Measurements from ENCODE around the gene BUB3. TPM values are rescaled to one million over a fixed set of nuclear protein-coding genes. Genes with fewer than 3 reads are reported as not detected.
A peak's percentile ranks its signal among the peaks of the same experiment; 100 is the strongest.

The BUB3 gene
- total and polyA plus RNA-seq, 2 experiments from 2014 or later, result 158 to 170 TPM

GRCh38 chr10:123146894-123147634 lies 7.1 kb upstream of the BUB3 start:
- Histone ChIP-seq H3K27me3 (replicated peaks; ENCODE audit: insufficient read depth) (peaks cover 99% of the 10 kb centered on the region), H3K79me2 (ENCODE audit: insufficient read depth) (no peaks in the 10 kb centered on the region), H3K4me2 (ENCODE audit: unreplicated experiment) (no peak overlapping the region), H3K4me3 (no peak overlapping the region), H3K9ac (no peak overlapping the region), H3K27ac (no peak overlapping the region), H3F3A (ENCODE audit: insufficient read depth) (no peaks in the 10 kb centered on the region), H2AFZ (no peak overlapping the region), H3K9me2 (ENCODE audit: insufficient read depth) (no peaks in the 10 kb centered on the region), H3K9me3 (ENCODE audit: low read depth) (no peaks in the 10 kb centered on the region), H3K4me1 (ENCODE audit: insufficient read depth) (no peaks in the 10 kb centered on the region), H4K20me1 (ENCODE audit: insufficient read depth) (no peaks in the 10 kb centered on the region), H3K36me3 (ENCODE audit: low read depth) (no peaks in the 10 kb centered on the region)
- no peak for DNase-seq
- in situ Hi-C loops (cut with MboI), result loop anchor here (25.0 kb wide), 1 partner anchor 815 kb away; no protein-coding TSS in a partner anchor
- WGBS, 2 experiments (ENCODE audit: low coverage in 1 of 2, low lambda C conversion rate in 2 of 2, missing lambda C conversion rate in 2 of 2), result 21 to 23% methylated on average over 20 to 24 of the region's 24 CpGs
- no peak for TF ChIP-seq EZH2 (IDR thresholded peaks at IDR 0.05; ENCODE audit: insufficient read depth, poor library complexity, severe bottlenecking)
- TF ChIP-seq EZH2phosphoT487 (IDR thresholded peaks at IDR 0.05; ENCODE audit: insufficient read depth, low read depth), result 0 out of 2 replicates have a peak, but pooled peaks have one; percentile 24

DNA sequence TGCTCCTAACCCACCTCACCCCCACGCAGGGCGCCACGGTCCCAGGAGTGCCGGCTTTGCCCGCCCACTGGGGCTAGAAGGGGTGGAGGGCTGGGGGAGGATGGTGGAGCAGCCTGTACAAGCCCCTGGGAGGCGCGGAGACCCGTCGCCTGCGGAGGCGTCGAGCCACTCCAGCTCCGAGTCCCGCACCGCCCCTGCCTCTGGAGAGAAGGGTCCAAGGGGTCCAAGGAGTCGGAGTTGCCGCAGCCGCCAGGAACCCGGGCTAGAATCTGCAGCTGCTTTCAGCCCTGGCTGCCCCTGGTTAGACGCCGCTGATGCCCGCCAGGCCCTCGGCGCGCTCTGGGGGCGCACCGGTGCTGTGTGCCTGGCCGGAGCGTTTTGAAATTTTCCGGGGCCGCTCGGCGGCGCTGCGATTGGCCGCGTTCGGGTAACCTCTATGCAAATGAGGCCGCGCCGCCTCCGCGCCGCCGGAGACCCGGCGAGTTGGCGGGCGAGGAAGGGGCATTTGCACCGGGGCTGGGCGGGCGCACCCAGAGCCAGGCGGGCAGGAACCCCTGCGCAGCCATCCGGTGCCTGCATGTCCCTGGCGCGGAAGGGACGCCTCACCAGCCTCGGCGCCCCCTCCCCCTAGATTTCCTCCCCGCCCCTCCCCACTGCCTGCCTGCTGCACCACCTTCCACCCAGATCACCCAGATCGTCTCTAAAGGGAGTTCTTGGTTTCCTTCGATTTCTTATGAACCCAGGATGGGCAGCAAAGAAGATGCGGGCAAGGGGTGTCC lies 6.4 kb upstream of the BUB3 start, which contains the start of gene HMX2:
HMX2 (plus strand) TSS at position 502 of the 779 bp plus-strand sequence; CDS start at position 745, 243 bp downstream.
- in situ Hi-C loops (cut with MboI), result loop anchor here (25.0 kb wide), 1 partner anchor 814 kb away; no protein-coding TSS in a partner anchor

DNA sequence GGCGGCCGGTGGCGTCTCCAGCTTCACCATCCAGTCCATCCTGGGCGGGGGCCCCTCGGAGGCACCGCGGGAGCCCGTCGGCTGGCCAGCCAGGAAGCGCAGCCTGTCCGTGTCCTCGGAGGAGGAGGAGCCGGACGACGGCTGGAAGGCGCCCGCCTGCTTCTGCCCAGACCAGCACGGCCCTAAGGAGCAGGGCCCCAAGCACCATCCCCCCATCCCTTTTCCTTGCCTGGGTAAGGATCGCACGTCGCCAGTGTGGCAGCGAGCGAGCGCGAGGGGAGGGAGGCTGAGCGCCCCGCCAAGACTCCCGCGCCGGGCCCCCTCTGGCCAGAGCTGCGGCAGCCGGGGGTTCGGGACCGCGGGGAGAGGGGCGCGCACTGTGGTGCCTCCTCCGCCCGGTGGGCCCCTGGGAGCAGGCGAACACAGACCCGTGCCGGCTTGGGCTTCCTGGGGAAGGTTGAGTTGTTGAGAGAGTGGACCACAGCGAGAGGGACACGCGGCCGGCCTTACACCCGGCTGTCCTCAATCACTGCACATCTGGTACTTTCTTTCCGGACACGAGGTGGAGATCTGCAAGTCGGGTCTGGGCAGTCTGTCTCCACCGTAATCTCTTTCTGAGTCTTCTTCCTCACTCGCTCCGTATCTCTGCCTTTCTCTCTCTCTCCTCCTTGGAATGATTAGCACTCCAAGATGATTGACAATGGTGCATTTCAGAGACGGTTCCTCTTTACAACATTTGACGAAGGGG lies 5.6 kb upstream of the BUB3 start:
- Histone ChIP-seq H2AFZ (no peak overlapping the region), H3K27me3 (replicated peaks; ENCODE audit: insufficient read depth) (peaks cover 94% of the 10 kb centered on the region)

More for the DNA sequence above, 6.4 kb upstream of the BUB3 start, which contains the start of gene HMX2:
- WGBS, 2 experiments (ENCODE audit: low coverage in 1 of 2, low lambda C conversion rate in 2 of 2, missing lambda C conversion rate in 2 of 2), result 1 to 4% methylated on average over 41 to 54 of the region's 64 CpGs
- Histone ChIP-seq H3K4me2 (ENCODE audit: unreplicated experiment) (no peak within 1 kb of the TSS), H3K9me2 (ENCODE audit: insufficient read depth) (no peaks in the 10 kb centered on the region), H3F3A (ENCODE audit: insufficient read depth) (no peaks in the 10 kb centered on the region), H4K20me1 (ENCODE audit: insufficient read depth) (no peaks in the 10 kb centered on the region), H3K4me3 (no peak within 1 kb of the TSS), H3K36me3 (ENCODE audit: low read depth) (no peaks in the 10 kb centered on the region), H3K27me3 (replicated peaks; ENCODE audit: insufficient read depth) (peaks cover 99% of the 10 kb centered on the region), H3K27ac (no peak within 1 kb of the TSS), H2AFZ (no peak within 1 kb of the TSS), H3K79me2 (ENCODE audit: insufficient read depth) (no peaks in the 10 kb centered on the region), H3K4me1 (ENCODE audit: insufficient read depth) (no peaks in the 10 kb centered on the region), H3K9me3 (ENCODE audit: low read depth) (no peaks in the 10 kb centered on the region), H3K9ac (no peak within 1 kb of the TSS)
- DNase-seq, result no peak
- TF ChIP-seq EZH2 (IDR thresholded peaks at IDR 0.05; ENCODE audit: insufficient read depth, poor library complexity, severe bottlenecking) (no peak), EZH2phosphoT487 (IDR thresholded peaks at IDR 0.05; ENCODE audit: insufficient read depth, low read depth) (no peak; the same call in 1 of the 2 replicates)

More for the DNA sequence above, 5.6 kb upstream of the BUB3 start:
- Histone ChIP-seq H4K20me1 (ENCODE audit: insufficient read depth) (no peaks in the 10 kb centered on the region), H3K9me2 (ENCODE audit: insufficient read depth) (no peaks in the 10 kb centered on the region), H3K9ac (no peak overlapping the region), H3K79me2 (ENCODE audit: insufficient read depth) (no peaks in the 10 kb centered on the region), H3K9me3 (ENCODE audit: low read depth) (no peaks in the 10 kb centered on the region), H3K4me3 (no peak overlapping the region), H3F3A (ENCODE audit: insufficient read depth) (no peaks in the 10 kb centered on the region), H3K27ac (no peak overlapping the region), H3K4me2 (ENCODE audit: unreplicated experiment) (no peak overlapping the region), H3K36me3 (ENCODE audit: low read depth) (no peaks in the 10 kb centered on the region), H3K4me1 (ENCODE audit: insufficient read depth) (no peaks in the 10 kb centered on the region)
- TF ChIP-seq EZH2phosphoT487 (IDR thresholded peaks at IDR 0.05; ENCODE audit: insufficient read depth, low read depth), result no peak; the same call in 1 of the 2 replicates
- TF ChIP-seq EZH2 (IDR thresholded peaks at IDR 0.05; ENCODE audit: insufficient read depth, poor library complexity, severe bottlenecking), result peak; percentile 93
- peak; percentile 27 for DNase-seq
- 1 to 2% methylated on average over 47 to 48 of the region's 55 CpGs for WGBS, 2 experiments (ENCODE audit: low coverage in 1 of 2, low lambda C conversion rate in 2 of 2, missing lambda C conversion rate in 2 of 2)
- in situ Hi-C loops (cut with MboI), result loop anchor here (25.0 kb wide), 1 partner anchor 814 kb away; no protein-coding TSS in a partner anchor
